Smooth muscle cell (in vitro differentiated cells): ENCODE results near the gene PRPF6. TPM values are rescaled to one million over a fixed set of nuclear protein-coding genes. Genes with fewer than 3 reads are reported as not detected.

ENCODE experiments used
- DNase-seq: peaks from one replicate; lab custom pipeline; 2025; ENCODE audit not compliant: unreplicated experiment; lab: John Stamatoyannopoulos, UW
- H2AFZ ChIP-seq: fragments of 200-600 bp; sonication (generic); 2 replicates; pipeline ENCODE4 v1.6.0; 2016; ENCODE audit warnings: antibody characterized with exemption, low read depth, mild to moderate bottlenecking
- H3F3A ChIP-seq: fragments of 200-600 bp; sonication (generic); 2 replicates; pipeline ENCODE4 v1.6.0; 2017; ENCODE audit warnings: antibody characterized with exemption, low read depth
- H3K27ac ChIP-seq: fragments of 200-600 bp; sonication (generic); 2 replicates; pipeline ENCODE4 v1.5.1; 2016; ENCODE audit warnings: low read depth, mild to moderate bottlenecking
- H3K27me3 ChIP-seq: fragments of 200-600 bp; sonication (generic); 2 replicates; pipeline ENCODE4 v1.6.1; 2016; ENCODE audit warnings: low read depth, mild to moderate bottlenecking
- H3K36me3 ChIP-seq: fragments of 200-600 bp; sonication (generic); 2 replicates; pipeline ENCODE4 v1.5.1; 2016; ENCODE audit warnings: low read depth
- H3K4me1 ChIP-seq: fragments of 200-600 bp; sonication (generic); 2 replicates; pipeline ENCODE4 v1.5.1; 2016; ENCODE audit warnings: low read depth
- H3K4me2 ChIP-seq: fragments of 200-600 bp; sonication (generic); 2 replicates; pipeline ENCODE4 v1.6.0; 2016; ENCODE audit warnings: mild to moderate bottlenecking
- H3K4me3 ChIP-seq: fragments of 200-600 bp; sonication (generic); 2 replicates; pipeline ENCODE4 v1.5.1; 2016; ENCODE audit warnings: mild to moderate bottlenecking
- H3K79me2 ChIP-seq: fragments of 200-600 bp; sonication (generic); 2 replicates; pipeline ENCODE4 v1.6.0; 2016; ENCODE audit warnings: low read depth, mild to moderate bottlenecking
- H3K9ac ChIP-seq: fragments of 200-600 bp; sonication (generic); 2 replicates; pipeline ENCODE4 v1.6.0; 2016; ENCODE audit warnings: low read depth
- H3K9me3 ChIP-seq: fragments of 200-600 bp; sonication (generic); replicated peaks from 2 replicates; pipeline ENCODE4 v1.5.1; 2016; ENCODE audit warnings: low read depth
- H4K20me1 ChIP-seq: fragments of 200-600 bp; sonication (generic); 2 replicates; pipeline ENCODE4 v1.6.0; 2016; ENCODE audit warnings: low read depth
- CTCF ChIP-seq: fragments of 200-600 bp; sonication (generic); IDR thresholded peaks from 2 replicates; pipeline ENCODE4 v1.5.1; 2017; ENCODE audit warnings: borderline replicate concordance, mild to moderate bottlenecking, antibody characterized with exemption; ENCODE audit not compliant: insufficient read depth, poor library complexity, severe bottlenecking
- WGBS: methylation state at CpG from one replicate; pipeline ENCODE4 v1.1.7; 2016; ENCODE audit warnings: low lambda C conversion rate; 5-methylcytosine and 5-hydroxymethylcytosine counted together
- polyA plus RNA-seq: library from polyadenylated mRNA; unstranded; fragments of >200 nt; fragmentation: Nextera tagmentation; extraction: Ambion mirVana; gene quantifications from 2 replicates; pipeline ENCODE4 v1.2.1, GENCODE V29; 2016
- total RNA-seq: library from RNA; depleted of rRNA; stranded (reverse); fragments of >200 nt; gene quantifications from 2 replicates; pipeline ENCODE4 v1.2.3, GENCODE V29; 2014

PRPF6 gene
- total and polyA plus RNA-seq, 2 experiments from 2014 or later: 33.3 to 51.2 TPM

- Histone ChIP-seq H4K20me1 (peaks cover 98% of the 10 kb centered on the region), H3K9ac (no peak overlapping the region), H3K27me3 (no peaks in the 10 kb centered on the region), H3K27ac (no peak overlapping the region), H3K79me2 (peaks cover 65% of the 10 kb centered on the region), H3K4me2 (no peak overlapping the region), H3F3A (no peaks in the 10 kb centered on the region), H3K4me3 (no peak overlapping the region), H3K36me3 (no peaks in the 10 kb centered on the region), H2AFZ (no peak overlapping the region), H3K4me1 (peaks cover 4% of the 10 kb centered on the region), H3K9me3 (no peaks in the 10 kb centered on the region)
- no peak for DNase-seq
- WGBS: 92% methylated on average over 20 of the region's 20 CpGs
- no peak for TF ChIP-seq CTCF
These were observed 30.1 kb upstream of the PRPF6 start for GRCh38 chr20:63950701-63951397.

- no peak for DNase-seq
- no peak for TF ChIP-seq CTCF
- Histone ChIP-seq H3K4me3 (no peak overlapping the region), H3F3A (no peaks in the 10 kb centered on the region), H3K79me2 (peaks cover 68% of the 10 kb centered on the region), H3K27me3 (no peaks in the 10 kb centered on the region), H4K20me1 (peaks cover 91% of the 10 kb centered on the region), H3K36me3 (no peaks in the 10 kb centered on the region), H3K27ac (no peak overlapping the region), H3K4me2 (no peak overlapping the region), H2AFZ (no peak overlapping the region), H3K9me3 (no peaks in the 10 kb centered on the region), H3K9ac (no peak overlapping the region), H3K4me1 (peaks cover 4% of the 10 kb centered on the region)
- 94% methylated on average over 17 of the region's 17 CpGs for WGBS
These were observed 29.3 kb upstream of the PRPF6 start for GRCh38 chr20:63951398-63952209.

- no peaks in the 10 kb centered on the region for H3K9me3 ChIP-seq
- 87% methylated on average over 15 of the region's 15 CpGs for WGBS
- H4K20me1 ChIP-seq: peaks cover 85% of the 10 kb centered on the region
- no peak overlapping the region for H3K4me2 ChIP-seq
- no peaks in the 10 kb centered on the region for H3K36me3 ChIP-seq
- H3F3A ChIP-seq: no peaks in the 10 kb centered on the region
- no peak overlapping the region for H2AFZ ChIP-seq
- H3K9ac ChIP-seq: no peak overlapping the region
- H3K4me1 ChIP-seq: peaks cover 4% of the 10 kb centered on the region
- no peak for TF ChIP-seq CTCF
- H3K79me2 ChIP-seq: peaks cover 64% of the 10 kb centered on the region
- H3K27ac ChIP-seq: no peak overlapping the region
- no peak for DNase-seq
- H3K4me3 ChIP-seq: no peak overlapping the region
- H3K27me3 ChIP-seq: no peaks in the 10 kb centered on the region
These were observed 28.8 kb upstream of the PRPF6 start for GRCh38 chr20:63952210-63952535.
